IPS DF 4.7 (cell line): ENCODE results near the gene MEGF6.

Experiments used
- DNase-seq: peaks from one replicate; pipeline ENCODE4 v3.0.0-alpha.2; 2013; ENCODE audit warnings: low spot score; ENCODE audit errors: extremely low read depth

MEGF6 gene

DNA sequence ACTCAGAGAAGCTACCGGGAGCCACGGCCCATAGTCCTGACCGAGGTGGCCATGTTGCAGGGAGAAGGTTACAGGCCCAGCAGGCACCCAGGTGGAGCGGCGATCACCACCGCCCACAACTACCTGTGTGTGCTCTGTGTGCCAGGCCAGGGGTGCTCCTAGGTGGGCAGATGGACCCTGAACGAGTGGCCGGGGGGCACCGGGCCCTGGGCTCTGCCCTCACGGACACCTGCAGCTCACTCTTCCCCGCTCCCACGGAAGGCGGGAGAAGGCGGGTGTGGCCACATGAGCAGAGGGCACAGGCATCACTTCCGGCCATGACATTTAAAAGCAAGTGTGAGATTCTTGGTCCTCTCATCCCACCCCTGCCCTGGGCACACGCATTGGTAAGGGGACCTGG lies 73.9 kb downstream of the MEGF6 start:
- DNase-seq, result no peak

GRCh38 chr1:3536420-3537195 lies 74.7 kb downstream of the MEGF6 start:
- no peak for DNase-seq

GRCh38 chr1:3535732-3536131 lies 75.6 kb downstream of the MEGF6 start:
- no peak for DNase-seq

- no peak for DNase-seq
These were observed 76.3 kb downstream of the MEGF6 start for GRCh38 chr1:3534803-3535637.

GRCh38 chr1:3533067-3534048 lies 78.0 kb downstream of the MEGF6 start:
- DNase-seq, result no peak

- DNase-seq, result no peak
These were observed 79.4 kb downstream of the MEGF6 start for GRCh38 chr1:3531928-3532327.

- DNase-seq, result no peak
These were observed 80.1 kb downstream of the MEGF6 start for GRCh38 chr1:3530926-3531818.

GRCh38 chr1:3530086-3530925 lies 81.0 kb downstream of the MEGF6 start:
- no peak for DNase-seq

GRCh38 chr1:3529099-3529729 lies 82.1 kb downstream of the MEGF6 start:
- DNase-seq, result no peak

GRCh38 chr1:3527774-3528173 lies 83.5 kb downstream of the MEGF6 start:
- no peak for DNase-seq

DNA sequence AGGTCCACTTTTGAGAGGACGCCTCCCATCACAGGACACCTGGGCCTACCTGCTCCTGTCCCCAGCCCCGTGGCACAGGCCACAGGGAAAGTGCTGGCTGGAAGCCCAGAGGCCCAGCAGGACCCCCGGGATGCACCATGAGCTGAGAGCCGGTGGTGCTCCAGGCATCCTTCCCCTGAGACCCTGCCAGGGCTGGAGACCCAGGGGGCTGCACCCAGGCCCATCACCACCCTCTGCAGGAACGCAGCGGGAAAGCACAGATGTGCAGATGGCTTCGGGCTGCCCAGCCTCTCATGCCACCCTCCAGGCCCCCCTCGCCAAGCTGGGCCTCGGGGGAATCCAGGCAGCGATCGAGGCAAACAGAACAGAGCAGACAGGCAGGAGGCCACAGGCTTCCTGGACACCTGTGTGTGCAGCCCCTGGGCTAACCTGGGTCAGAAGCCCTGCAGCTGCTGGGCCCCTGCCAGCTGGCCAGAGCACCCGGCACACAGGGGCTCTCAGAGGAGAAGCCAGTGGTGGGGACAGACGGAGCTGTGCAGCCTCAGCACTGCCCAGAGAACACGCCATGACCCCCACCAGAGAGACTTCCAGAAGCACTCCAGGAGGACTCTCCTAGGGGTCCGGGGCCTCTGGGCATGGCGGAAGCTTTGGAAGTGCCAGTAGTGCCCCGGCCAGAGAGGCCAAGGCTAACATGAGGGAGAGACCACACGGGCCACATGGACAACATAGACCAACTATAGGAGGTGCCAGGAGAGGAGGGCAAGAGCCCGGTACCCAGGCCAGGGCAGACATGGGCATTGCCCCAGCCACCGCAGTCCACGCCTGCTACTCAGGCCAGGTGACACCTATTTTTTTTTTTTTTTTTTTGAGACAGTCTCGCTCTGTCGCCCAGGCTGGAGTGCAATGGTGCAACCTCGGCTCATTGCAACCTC lies 85.5 kb downstream of the MEGF6 start:
- DNase-seq, result no peak

DNA sequence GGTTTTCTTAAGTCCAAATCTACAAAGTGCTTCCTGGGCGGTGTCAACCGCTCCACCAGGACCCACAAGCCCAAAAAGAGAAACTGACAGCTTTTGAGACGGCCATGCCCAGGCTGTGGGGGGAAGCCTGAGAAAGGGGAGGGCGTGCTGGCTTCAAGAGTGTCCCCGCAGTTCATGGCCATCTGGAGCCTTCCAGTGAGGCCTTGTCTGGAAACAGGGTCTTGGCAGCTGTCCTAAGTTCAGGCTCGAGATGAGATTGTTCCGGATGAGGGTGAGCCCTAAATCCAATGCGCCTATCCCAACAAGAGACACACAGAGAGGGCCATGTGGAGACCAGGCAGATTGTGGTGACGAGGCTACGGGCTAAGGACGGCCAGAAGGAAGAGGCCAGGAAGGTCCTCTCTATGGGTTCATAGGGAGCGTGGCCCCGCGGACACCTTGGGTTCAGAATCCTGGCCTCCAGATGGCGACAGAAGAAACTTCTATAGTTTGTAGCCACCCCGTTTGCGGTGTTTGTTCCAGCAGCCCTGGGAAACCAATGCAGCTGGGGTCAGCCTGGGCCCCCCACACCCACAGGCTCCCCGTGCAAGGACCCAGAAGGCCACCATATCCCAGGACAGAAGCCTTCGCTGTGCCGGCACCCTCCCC lies 86.6 kb downstream of the MEGF6 start:
- DNase-seq, result no peak

- no peak for DNase-seq
These were observed 87.3 kb downstream of the MEGF6 start for GRCh38 chr1:3523980-3524379.

- no peak for DNase-seq
These were observed 88.6 kb downstream of the MEGF6 start for GRCh38 chr1:3522564-3523265.

DNA sequence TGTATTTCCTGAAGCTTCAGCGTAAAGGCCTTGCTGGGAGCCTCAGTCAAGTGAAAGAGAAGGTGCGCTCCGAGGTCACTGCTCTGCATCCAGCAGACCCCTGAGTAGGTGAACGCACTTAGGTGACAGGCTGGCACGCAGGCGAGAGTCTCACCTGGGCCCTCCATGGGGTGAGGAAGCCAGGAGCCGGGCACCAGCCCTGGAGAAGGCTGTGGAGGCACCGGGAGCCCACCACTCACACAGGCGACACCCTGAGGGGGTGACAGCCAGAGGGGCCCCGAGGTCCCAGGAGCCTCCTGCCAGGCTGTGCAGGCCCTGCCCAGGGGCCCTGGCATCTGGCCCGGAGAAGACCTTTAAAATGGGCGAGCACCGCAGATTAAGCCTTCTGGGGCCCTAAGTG lies 89.2 kb downstream of the MEGF6 start:
- no peak for DNase-seq

- DNase-seq, result no peak
These were observed 89.9 kb downstream of the MEGF6 start for GRCh38 chr1:3521426-3521825.
